GM12878 (cell line): ENCODE data around the gene CEACAM6. TPM values are rescaled to one million over a fixed set of nuclear protein-coding genes. Genes with fewer than 3 reads are reported as not detected.

ENCODE experiments used
- ATAC-seq: fragments of 200-7000 bp; cut with Tn5 transposase; 3 replicates; pipeline ENCODE4 v1.9.1; 2020; ENCODE audit warnings: mild to moderate bottlenecking, moderate library complexity
- BruUV-seq: library from RNA; stranded (reverse); fragments of 400-500 nt; replicated peaks from 2 replicates; lab custom pipeline; 2021; lab: Mats Ljungman, UMichigan
- CTCF ChIA-PET: fragments of 300-600 bp; sonication (Branson Sonifier 250); formaldehyde crosslinking; extraction: SDS; loops from one replicate; lab custom pipeline; 2021; ENCODE audit warnings: inconsistent platforms; lab: Yijun Ruan, JAX
- POLR2A ChIA-PET: fragments of 350-600 bp; formaldehyde crosslinking; extraction: SDS; loops from one replicate; lab custom pipeline; 2021; ENCODE audit warnings: inconsistent platforms; lab: Charles Lee
- RAD21 ChIA-PET: fragments of 300-600 bp; sonication (Branson Sonifier 250); formaldehyde crosslinking; loops from one replicate; lab custom pipeline; 2023; ENCODE audit warnings: antibody characterized with exemption; ENCODE audit not compliant: unreplicated experiment; lab: Charles Lee
- SMC1A ChIA-PET: fragments of 300-600 bp; sonication (Branson Sonifier 250); formaldehyde crosslinking; loops from one replicate; lab custom pipeline; 2023; ENCODE audit not compliant: unreplicated experiment, uncharacterized antibody; lab: Charles Lee
- DNase-seq: peaks from one replicate; pipeline ENCODE4 v3.0.0-alpha.2; 2011; ENCODE audit warnings: low read depth, low spot score
- FAIRE-seq: peaks from 3 replicates; lab custom pipeline; 2011; peaks lifted over from hg19 to GRCh38; lab: Jason Lieb, UNC
- H2AFZ ChIP-seq: 2 replicates; pipeline ENCODE4 v1.6.0; 2011; ENCODE audit warnings: low read depth, low read length, control low read depth; ENCODE audit not compliant: control insufficient read depth
- H3K27ac ChIP-seq: 2 replicates; pipeline ENCODE4 v1.5.1; 2011; ENCODE audit warnings: control low read depth; ENCODE audit not compliant: control insufficient read depth, insufficient read depth
- H3K27me3 ChIP-seq, 2 experiments: replicated peaks in 1 of 2; 2 replicates each; pipeline versions ENCODE4 v1.6.0 to v1.6.1; 2011; ENCODE audit warnings: low read length in 1 of 2; ENCODE audit not compliant: control insufficient read depth in 2 of 2, insufficient read depth in 2 of 2
- H3K36me3 ChIP-seq, 2 experiments: 2 replicates each; pipeline ENCODE4 v1.5.1; 2011; ENCODE audit warnings: low read length in 1 of 2; ENCODE audit not compliant: control insufficient read depth in 2 of 2, insufficient read depth in 2 of 2
- H3K4me1 ChIP-seq: 2 replicates; pipeline ENCODE4 v1.6.1; 2011; ENCODE audit warnings: mild to moderate bottlenecking, low read length, moderate library complexity, mixed read lengths; ENCODE audit not compliant: control insufficient read depth, insufficient read depth
- H3K4me2 ChIP-seq: 2 replicates; pipeline ENCODE4 v1.6.0; 2011; ENCODE audit warnings: control low read depth; ENCODE audit not compliant: control insufficient read depth, insufficient read depth
- H3K4me3 ChIP-seq: fragments of 200-600 bp; sonication (generic); 2 replicates; pipeline ENCODE4 v1.5.1; 2016
- H3K79me2 ChIP-seq: 2 replicates; pipeline ENCODE4 v1.6.0; 2011; ENCODE audit warnings: low read length; ENCODE audit not compliant: control insufficient read depth, insufficient read depth
- H3K9ac ChIP-seq: 2 replicates; pipeline ENCODE4 v1.8.0; 2011; ENCODE audit warnings: low read length, control low read depth, mixed read lengths; ENCODE audit not compliant: control insufficient read depth, insufficient read depth
- H3K9me3 ChIP-seq: replicated peaks from 3 replicates; pipeline ENCODE4 v1.5.1; 2011; ENCODE audit warnings: mild to moderate bottlenecking, low read length; ENCODE audit not compliant: control insufficient read depth, insufficient read depth
- H4K20me1 ChIP-seq: 2 replicates; pipeline ENCODE4 v1.6.0; 2011; ENCODE audit not compliant: control insufficient read depth, insufficient read depth
- HSF1 ChIP-seq: fragments of 150-350 bp; IDR thresholded peaks from 2 replicates; pipeline ENCODE4 v1.6.1; 2014; ENCODE audit warnings: mild to moderate bottlenecking, low read depth, low read length
- NKRF ChIP-seq: fragments of 450-650 bp; conservative IDR thresholded peaks from 2 replicates; pipeline ENCODE4 v1.6.1; 2017; ENCODE audit warnings: mild to moderate bottlenecking, moderate library complexity
- POLR2AphosphoS5 ChIP-seq: IDR thresholded peaks from 2 replicates; pipeline ENCODE4 v1.6.1; 2011; ENCODE audit warnings: mild to moderate bottlenecking, low read length, inconsistent platforms
- SP1 ChIP-seq: IDR thresholded peaks from one replicate; pipeline ENCODE4 v1.6.1; 2011; ENCODE audit warnings: low read depth, low read length
- ZBTB4 ChIP-seq: fragments of 450-650 bp; formaldehyde crosslinking; IDR thresholded peaks from 2 replicates; pipeline ENCODE4 v1.4.0; 2022; ENCODE audit warnings: mild to moderate bottlenecking, moderate library complexity
- WGBS: methylation state at CpG from one replicate; pipeline ENCODE4 v1.1.6; 2016; ENCODE audit warnings: low lambda C conversion rate; ENCODE audit not compliant: insufficient replicate concordance, insufficient coverage; ENCODE audit errors: missing lambda C conversion rate; 5-methylcytosine and 5-hydroxymethylcytosine counted together
- in situ Hi-C: fragments of 300-500 bp; cut with MboI; formaldehyde crosslinking; loops from 9 replicates; pipeline ENCODE4 v1.14.3; 2018; ENCODE audit warnings: mixed read lengths
- intact Hi-C: fragments of 100-400 bp; cut with micrococcal nuclease; formaldehyde crosslinking; loops from one replicate; pipeline ENCODE4 v1.14.2; 2022; ENCODE audit not compliant: unreplicated experiment
- polyA plus RNA-seq, 11 experiments: library from polyadenylated mRNA; depleted of rRNA in 4 of 11; unstranded in 6 of 11; stranded (reverse) in 5 of 11; fragments of >200 nt; fragmentation: Nextera tagmentation in 4 of 11; fragmentation: Illumina TruSeq in 1 of 11; extraction: Ambion mirVana in 4 of 11; extraction: Trizol in 1 of 11; gene quantifications; 1 replicate in 1 of 11; 2 replicates in 10 of 11; pipeline versions ENCODE4 v1.2.1 to v1.2.3, GENCODE V29; 2011 to 2016; ENCODE audit warnings: inconsistent platforms in 2 of 11, missing spikeins in 2 of 11, low read depth in 1 of 11
- total RNA-seq, 4 experiments: library from RNA; depleted of rRNA in 3 of 4; stranded (reverse); fragments of >200 nt in 3 of 4; fragmentation: Illumina TruSeq in 1 of 4; extraction: Trizol in 1 of 4; gene quantifications; 2 replicates each; pipeline versions ENCODE4 v1.2.1 to v1.2.3, GENCODE V29; 2013 to 2021

The CEACAM6 gene
- total and polyA plus RNA-seq, 10 of the 15 experiments (the other 5 are each of a cell fraction or from before 2014, with no cell fraction given) = 0.26 TPM; not detected in 9

- TF ChIP-seq HSF1 = no peak
These were observed 43.7 kb upstream of the CEACAM6 start (continued) for GRCh38 chr19:41711376-41712261.

GRCh38 chr19:41714598-41714997 is 40.7 kb upstream of the CEACAM6 start:
- no peak overlapping the region for H3K4me2 ChIP-seq
- no peak overlapping the region for H2AFZ ChIP-seq
- ChIA-PET SMC1A (no interaction called here), RAD21 (no interaction called here), CTCF (interaction anchor here (0.6 kb wide), 1 partner anchor 8 kb away, joined by 3 read pairs; no protein-coding TSS in a partner anchor), POLR2A (no interaction called here)
- TF ChIP-seq SP1 (no peak), NKRF (no peak), ZBTB4 (CRISPR knock-in tag) (no peak), POLR2AphosphoS5 (no peak)
- ATAC-seq (no peak), DNase-seq (no peak), FAIRE-seq (no peak)
- intact Hi-C loops = no loop called here
- H3K27ac ChIP-seq = no peak overlapping the region
- H3K4me3 ChIP-seq = no peak overlapping the region
- H3K36me3 ChIP-seq = no peaks in the 10 kb centered on the region
- in situ Hi-C loops = no loop called here
- no peak overlapping the region for H3K9ac ChIP-seq
- H3K9me3 ChIP-seq = no peaks in the 10 kb centered on the region
- no peaks in the 10 kb centered on the region for H3K4me1 ChIP-seq
- no peaks in the 10 kb centered on the region for H4K20me1 ChIP-seq
- peaks cover 0 to 4% of the 10 kb centered on the region in 2 experiments; a peak in 3 of 4 replicates for H3K27me3 ChIP-seq
- WGBS = 0% methylated on average over 5 of the region's 5 CpGs
- no peaks in the 10 kb centered on the region for H3K79me2 ChIP-seq
- BruUV-seq = no TSS peak
